ENCODE measurements around the gene HOXB1.

HOXB1 gene

DNA sequence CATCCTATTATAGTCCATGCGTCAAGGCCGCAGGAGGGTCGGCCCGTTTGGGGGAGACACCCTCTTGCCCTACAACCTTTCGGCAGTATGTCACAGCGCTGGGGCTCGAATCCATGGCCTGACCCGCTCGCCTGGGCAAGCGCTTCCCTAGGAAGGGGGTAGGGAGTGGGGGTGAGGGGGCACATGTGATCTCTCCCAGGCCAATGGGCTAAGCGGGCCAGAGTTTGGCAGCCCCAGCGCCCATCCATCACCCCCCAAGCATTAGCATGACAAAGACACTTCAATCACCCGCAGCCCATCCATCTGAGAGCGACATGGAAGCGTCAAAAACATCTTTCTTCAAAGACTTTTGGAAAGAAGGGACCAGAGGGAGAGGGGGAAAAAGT is at the start of gene HOXB1:
Gene HOXB1 (minus strand): TSS at position 125 of the 386 bp plus-strand sequence. CDS start 107 bp downstream, at position 18.
- DNase-seq = no peak

DNA sequence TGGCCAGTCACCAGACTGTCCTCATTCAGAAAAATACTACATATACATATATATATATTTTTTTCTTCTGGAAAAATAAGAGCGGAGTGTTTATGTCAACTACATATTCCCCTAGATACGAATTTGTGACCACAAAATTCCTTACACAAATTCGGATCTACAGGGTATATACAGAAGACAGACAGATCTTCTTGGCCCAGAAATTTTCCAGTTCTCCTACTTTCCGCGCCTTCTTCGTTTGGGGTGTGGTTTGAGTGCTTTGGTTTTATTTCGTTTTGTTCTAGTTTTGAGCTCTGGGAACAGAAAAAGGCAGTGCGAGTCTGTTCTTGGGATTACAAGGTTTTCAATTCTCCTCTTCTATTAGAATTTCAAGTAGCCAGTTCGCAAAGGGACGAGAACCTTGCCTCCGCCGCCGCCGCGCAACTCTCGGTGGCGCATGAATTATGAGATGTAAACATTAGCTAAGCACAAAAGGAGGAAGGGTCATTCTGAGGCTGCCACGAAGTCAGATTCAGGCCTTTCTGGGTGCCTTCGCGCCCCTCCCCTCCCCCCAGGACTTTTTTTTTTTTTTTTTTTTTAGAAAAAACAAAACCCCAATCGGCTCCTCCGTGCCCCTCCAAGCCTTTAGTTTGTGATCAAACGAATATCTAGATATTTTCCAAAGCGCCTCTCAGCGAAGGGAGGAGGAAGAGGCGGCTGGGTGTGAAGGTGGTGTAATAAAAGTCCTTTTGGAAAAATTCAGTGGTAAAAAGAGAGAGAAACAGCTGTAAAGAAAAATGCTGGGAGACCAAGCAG is 49.1 kb upstream of the HOXB1 start:
- no peak for DNase-seq

DNA sequence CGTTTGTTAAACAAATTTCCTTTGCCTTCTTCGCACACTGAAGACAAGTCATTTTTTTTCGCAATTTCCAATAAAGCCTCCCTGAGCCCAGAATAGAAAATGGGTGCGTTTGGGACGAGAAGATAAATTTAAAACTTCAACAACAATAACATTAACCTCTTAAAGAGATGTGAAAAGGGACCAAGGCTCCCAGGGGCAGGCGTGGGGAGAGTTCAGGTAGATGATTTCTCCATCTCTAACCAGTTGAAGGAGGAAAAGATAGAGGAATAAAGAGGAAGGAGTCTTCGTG is 48.6 kb upstream of the HOXB1 start:
- DNase-seq = no peak

DNA sequence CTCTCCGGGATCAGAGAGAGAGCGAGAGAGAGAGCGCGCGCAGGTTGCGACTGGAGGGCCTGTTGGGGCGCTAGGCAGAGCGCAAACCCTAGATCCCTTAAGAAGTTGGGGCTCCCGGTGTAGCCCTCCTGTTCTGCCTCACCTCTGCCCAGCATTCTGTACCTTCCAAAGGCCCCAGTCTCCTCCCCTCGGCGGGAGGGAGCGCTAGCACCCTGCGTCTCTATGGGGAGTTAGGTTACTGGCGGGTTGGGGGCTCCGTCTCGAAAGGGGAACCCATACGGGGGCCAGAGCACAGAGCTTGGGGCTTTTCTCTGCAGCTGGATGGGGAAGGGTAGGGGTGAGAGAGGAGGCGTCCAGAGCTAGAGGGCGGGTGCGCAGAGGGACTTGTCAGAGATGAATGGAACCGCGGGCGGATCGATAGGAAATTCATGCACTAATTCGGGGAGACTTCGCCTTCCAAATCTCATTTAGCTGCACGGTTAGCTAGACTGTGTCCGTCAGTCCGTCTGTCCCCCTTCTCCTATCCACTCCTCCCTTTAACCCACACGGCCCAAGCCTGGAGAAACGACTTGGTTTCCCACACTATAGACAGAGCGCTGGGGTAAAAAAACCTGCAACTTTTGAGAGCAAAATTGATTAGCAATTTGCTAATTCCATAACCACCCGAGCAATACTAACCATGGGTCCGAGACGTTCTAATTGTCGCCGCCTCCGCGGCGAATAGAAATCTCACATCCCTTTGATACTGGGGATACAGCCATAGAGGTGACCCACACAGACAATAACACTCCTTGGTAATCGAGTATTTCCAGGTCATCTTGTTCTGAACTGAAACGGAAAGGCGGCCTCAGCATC is 48.0 kb upstream of the HOXB1 start:
- DNase-seq = no peak

DNA sequence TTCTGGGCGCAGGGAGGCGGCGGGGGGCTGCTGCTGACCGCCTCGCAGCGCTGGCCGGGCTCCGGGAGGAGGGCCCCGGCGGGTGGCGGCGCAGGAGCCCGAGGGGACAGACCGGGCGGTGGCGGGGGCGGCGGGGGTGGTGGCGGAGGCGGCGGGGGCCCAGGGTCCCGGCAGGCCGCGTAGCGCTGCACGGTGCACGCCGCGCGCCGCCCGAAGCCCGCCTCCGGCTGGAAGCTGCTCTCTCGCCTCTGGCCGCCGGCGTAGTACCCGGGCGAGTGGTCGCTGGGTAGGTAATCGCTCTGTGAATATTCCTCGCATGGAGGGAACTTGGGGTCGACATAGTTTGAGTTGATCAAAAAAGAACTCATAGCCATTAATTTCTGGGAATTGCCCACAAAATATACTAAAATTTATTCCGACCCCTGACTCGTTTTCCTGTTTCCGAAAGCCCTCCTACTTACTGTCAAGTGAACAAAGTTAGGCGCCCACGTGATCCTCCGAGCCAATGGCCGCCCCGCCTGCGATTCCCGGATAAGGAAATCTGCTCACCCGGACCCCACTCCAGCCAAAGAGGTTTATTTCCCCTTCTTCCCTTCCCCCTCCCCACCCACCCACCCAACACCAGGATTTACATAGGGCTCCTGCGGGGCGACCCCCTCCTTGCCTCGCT is 47.3 kb upstream of the HOXB1 start, which contains the start of gene HOXB4:
Gene HOXB4 (minus strand): TSS at position 405 of the 670 bp plus-strand sequence. CDS start 31 bp downstream, at position 374.
- DNase-seq = peak; percentile 47 to 57

DNA sequence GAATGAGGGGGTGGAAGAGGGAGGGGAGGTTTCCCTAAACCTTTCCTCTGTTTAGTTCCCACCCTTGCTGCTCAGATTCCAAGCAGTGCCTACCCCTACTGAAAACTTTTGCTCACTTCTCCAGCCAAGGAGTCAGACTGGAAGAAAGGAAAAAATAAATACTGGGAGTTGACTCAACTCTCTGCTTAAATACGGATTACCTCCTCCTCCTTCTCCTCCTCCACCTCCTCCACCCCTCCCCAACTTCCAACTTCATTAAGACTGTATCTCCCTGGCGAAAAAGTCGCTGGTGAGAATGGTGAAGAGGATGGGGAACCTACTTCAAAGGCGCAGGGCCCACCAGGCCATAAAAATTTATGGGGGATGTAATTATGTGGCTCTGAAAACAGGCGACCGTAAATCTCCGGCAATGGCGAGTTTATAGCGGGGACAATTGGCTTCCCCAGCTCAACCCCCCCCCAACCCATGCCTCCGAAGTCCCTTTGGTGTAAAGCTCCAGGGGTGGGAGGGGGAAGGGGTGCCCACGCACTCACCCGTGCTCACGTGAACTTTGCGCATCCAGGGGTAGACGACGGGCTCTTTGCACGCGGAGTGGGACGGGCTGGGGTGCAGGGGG is 46.6 kb upstream of the HOXB1 start:
- no peak for DNase-seq

DNA sequence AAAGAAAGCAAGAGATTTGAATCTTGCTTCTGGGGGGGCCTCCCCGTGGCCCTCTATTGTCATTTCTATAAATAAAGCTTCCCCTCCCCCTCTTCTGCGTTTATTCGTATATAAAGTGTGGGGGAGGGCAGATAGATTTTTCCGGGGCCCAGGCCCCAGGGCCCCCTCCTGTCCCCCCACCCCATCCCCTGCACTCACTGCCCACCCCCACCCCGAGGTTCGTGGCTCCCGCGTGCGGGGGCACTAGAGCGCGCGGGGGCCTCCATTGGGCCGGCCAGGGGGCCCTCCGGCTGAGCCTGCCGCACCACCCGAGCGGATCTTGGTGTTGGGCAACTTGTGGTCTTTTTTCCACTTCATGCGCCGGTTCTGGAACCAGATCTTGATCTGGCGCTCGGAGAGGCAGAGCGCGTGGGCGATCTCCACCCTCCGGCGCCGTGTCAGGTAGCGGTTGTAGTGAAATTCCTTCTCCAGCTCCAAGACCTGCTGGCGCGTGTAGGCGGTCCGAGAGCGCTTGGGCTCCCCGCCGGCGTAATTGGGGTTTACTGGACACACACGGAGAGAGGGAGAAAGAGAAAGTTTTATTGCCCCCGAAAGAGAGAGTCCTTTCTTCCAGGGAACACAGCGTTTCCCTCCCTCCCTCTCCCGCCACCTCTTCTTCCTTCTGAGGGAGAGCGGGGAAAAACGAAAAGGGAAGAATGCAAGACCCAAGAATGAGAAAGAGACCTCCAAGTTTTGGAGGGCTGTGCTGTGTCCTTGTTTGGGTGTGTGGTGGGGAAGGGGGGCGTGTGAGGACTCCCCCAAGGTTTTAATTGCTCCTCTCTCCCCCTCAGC is 45.9 kb upstream of the HOXB1 start:
- no peak for DNase-seq

DNA sequence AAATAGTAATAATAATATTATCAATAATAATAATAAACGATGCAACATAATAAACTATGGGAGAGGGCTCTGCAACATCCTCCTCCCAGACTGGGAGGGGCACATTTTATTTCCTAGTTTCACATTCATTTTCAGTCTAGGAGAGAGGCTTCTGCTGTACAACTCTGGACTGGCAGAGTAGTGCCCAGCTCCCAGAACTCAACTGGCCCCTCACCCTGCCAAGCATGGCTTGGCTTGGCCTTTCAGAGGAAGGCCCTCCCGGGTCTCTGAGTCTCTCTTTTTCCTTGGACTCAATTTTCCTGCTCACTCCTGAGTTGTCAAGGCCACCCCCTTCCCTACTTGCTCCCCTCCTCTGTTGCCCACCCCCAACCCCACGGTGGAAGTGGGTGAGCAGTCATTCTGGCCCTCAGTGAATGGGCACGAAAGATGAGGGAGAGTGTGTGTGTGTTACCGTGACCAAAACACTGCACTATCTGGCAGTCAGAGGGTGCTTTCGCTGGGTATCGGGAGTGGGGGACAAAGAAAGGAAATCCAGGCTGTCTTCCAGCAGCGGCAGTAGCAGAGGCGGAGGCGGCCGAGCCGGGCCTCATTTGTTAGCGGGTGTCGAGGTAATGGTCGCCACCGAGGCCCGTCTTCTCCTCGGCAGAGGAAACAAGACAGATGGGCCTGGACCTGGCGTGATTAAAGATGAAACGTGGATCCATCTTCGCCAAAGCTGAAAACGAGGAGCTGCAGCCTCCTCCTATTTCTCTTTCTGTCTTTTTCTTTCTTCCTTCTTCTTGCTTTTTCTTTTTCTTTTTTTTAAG is 45.1 kb upstream of the HOXB1 start:
- DNase-seq = no peak

DNA sequence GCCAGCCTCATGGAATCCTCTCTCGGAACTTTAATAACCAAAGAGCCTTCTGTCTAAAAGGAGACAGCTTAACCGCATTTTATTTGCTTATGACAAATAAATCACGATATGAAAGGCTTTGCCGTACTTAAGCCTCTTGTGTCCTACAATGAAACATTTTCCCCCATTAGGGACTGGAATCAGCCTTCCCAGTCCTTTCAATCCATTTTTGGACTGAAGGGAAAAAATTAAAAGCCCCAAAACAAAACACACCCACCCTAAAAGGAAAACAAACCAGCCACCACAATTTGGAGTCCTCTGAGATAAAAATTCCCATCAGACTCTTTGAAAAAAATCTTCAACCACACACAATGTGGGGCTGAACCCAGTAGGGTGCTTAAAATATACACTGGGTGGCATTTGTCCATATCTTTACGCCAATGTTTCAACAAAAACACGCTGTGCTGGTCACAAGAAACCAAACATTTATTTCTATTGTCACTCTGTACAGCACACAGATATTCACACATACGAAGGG is 44.3 kb upstream of the HOXB1 start:
- DNase-seq = no peak

DNA sequence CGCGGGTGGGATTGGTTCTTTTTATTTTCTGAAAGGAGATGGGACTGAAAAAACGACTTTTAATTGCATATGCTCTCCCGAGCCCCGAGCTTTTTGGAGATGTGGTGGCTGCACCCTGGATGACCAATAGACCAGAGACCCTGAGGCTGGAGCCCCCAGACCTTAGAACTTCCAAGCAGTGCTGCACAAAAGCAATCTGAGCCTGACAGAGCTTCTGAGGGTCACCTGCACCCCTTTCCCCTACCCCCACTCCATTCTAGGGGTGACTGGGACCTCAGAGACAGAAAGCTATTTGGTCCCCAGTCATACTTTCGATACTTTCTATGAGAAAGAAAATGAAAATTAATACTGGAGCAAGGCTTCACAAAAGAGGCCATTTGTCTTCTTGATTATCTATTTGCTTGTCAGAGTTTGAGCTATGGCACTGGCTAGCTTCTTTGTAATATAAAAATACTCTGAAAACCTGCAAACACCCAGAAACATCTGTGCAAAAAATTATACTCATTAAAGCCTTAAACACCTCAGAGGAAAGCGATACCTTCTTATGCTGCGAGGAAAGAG is 43.8 kb upstream of the HOXB1 start:
- no peak for DNase-seq

DNA sequence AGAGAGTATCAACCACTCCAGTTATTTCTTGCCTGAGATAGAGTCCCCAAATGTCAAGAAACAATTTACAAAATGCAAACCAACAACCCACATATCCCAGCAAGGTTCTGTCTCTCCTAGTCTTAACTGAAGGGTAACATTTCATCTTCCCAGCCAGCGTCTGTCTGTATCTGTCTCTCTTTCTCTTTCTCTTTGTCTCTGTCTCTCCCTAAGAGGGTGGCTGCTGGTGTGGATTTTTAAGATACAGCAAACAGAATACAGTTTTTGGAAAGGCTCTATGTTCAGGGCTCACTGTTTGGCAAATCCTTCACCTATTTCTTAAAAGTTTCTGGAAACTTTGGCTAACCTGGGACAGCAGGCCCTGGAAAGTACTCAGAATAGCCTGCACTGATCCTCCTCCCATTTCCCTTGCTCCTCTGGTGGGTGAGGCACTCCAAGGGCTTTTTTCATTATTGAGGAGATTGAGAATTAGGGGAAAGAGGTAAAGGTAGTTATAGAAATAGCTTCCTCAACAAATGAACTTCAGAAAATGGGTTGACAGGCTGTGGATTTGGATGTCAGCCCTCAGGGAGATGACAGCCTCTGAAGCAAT is 41.1 kb upstream of the HOXB1 start:
- DNase-seq = no peak

DNA sequence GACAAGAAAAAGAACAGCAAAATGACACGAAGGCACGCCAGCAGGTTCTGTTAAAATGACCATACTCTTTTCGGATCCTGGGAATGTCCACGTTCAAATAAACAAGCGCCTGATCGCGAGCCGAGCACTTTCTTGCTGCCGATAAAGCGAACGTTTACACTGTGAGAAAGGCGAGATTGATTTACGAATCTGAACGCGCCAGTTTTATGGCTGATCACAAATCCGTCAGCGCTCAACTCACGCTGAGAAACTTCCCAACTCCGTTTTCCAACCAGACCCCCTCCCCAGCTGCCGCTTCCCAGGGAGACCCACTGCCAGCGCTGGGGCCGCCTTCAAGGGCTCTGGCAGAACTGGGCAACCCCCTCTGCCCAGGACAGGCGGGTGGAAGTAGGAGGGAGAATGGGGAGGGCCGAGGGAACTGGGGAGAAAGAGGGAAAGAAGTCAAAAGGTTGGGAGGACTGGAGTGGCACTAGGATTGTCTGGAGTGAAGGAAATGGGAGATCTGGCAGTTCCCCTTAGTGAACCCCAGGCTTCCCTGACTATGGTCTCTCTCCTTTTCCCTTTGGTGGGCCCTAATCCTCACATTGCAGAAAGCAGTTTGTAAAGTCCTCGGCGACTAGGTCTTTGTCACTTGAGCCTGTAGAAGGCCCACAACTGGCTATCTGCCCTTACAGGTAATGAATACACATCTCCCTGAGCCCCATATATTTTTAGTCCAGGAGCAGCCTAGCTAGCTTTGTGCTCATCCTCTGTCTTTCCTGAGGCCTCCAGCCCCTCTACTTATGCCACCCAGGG is 40.4 kb upstream of the HOXB1 start:
- no peak for DNase-seq

DNA sequence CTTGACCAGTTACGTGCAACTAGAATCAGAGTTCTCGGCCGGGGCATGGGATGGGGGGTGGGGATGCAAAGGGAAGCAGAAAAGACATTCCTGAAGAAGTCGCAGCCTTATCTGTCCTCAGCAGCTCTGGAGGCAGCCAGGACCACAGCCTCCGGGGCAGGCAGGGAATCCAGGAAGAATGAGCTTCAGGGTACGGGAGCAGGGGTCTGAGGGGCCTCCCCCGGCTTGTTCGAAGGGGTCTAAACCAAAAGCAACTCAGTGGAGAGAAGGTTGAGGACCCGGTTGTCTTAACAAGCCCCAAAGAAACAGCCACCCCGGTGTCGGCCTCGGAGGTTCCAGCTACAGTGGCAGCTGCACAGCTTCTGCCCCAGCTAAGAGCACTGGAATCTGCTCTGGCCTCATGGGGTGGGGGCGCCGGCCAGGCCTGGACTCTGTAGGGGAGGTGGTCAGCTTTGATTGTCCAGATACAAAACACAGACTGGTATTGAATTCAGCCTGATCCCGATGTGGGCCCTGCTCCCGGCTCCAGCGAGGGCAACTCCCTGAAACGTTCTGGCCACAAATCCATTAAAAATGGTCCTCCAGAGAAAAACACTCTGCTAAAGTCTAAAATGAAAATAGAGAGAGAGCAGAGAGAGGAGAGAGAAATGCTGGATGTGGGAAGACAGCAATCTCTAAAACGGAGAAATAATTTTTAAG is 39.7 kb upstream of the HOXB1 start:
- DNase-seq = no peak

DNA sequence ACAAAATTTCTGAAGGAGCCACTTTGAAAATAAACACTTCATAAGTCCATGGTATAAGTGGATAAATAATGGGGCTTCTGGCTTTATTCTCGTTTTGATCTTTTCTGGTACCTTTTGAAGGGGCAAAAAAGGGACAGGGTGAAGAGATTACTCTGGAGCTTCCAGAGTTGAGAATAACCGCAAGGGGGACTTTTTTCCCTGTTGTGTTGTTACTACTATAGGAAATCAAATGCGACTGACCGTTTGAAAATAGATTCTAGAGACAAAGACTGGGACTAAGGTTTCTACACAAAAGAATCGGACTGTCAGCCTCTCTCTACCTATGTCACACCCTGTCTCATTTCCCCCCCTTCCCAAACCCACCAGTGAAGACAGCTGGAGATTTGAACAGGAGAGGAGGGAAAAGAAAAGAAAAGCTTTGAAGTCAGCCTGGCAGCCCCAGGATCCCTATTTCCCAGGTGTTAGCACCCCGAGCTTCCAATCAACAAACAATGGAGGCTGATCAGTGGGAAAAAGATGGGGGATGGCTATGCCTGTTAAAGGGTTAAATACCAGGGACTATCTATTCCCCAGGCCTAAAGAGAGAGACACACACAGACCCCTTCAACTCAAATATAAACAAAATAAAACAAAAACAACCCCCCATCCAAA is 39.0 kb upstream of the HOXB1 start:
- DNase-seq = no peak

DNA sequence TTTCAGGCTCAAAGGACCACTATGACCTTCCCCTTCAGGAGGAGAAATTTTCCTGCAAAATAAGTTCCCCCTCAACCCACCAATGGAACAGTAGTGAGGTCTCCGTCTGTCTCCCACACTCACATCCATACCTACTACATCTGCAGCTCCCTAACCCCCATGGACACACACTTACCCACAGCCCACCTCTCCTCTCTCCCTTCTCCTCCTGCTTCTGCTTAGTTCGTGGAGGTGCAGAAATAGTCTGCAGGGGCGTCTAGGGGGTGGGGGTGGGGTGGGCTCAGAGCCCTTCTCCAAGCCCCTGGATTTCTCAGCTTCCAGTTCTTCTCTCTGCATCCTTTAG is 38.4 kb upstream of the HOXB1 start:
- no peak for DNase-seq

DNA sequence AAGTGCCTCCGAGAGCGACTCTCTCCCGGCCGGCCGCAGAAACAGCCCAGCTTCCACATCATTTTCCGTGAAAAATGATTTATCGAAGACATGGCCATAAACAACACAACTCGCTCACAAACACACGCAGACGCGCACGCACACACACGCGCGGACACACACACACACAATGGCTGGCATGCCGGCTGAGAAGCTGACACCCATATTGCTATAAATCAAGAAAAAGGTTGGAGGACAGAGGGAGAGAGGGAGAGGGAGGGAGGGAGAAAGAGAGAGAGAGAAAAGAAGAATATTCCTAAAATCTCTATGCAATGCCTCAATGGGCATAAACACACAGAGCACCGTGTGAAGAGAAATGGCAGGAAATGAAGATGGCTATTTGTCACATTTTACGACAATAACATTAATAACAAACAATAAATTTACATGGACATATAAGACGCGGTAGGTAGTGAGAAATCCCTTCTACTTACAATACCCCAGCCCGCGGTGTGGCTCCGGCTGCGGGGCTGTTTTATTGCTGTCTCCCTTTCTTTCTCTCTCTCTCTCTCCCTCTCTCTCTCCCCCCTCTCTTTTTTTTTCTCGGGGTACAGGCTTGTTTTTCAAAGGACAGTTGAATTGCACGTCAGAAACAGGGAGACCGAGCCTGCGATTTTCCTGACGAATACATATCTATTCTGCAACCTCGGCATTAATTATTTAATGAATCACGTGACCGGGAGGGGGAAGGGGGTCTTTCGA is 37.9 kb upstream of the HOXB1 start:
- DNase-seq = no peak

DNA sequence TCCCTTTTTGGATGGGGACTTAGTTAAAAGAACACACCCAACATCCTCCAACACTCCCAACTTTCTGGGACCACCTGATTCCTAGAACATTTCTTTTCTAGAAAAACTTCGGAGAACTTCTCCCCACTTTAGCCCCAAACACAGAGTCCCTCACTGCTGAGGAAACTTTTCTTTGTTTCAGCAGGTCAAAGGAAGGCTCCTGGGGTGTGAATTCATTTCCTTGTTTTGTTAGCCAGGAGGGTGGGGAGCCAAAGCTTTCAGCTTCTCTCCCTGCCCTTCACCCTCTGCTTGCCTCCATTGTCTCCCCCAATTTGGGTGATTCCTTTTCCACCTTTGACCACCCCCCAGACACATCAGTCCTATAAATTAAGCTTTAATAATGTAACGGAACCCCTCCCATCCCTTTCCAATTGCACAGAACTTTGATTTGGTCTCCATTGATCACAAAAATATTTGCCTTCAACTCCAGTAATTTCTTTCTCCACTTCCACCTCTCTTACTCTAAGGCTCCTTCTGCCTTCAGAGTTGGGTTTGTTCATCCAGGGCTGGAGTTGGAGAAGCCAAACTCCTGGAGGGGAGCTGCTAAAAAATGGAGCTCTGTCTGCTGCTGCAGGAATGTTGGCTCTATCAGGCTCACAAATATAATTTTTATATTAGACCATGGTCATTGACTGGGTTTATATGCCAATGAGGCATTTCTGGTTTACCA is 37.0 kb upstream of the HOXB1 start:
- DNase-seq = no peak

Measured in activated CD4-positive, alpha-beta T cell treated with anti-CD3 and anti-CD28 coated beads, Interleukin-2, amount 50 U/mL, for 4 hours (primary cell).